MM.1S (cell line): ENCODE data around the gene SYT1.

ENCODE experiments used
- EZH2 ChIP-seq: fragments of 300-600 bp; sonication (generic); optimal IDR thresholded peaks from 2 replicates; pipeline ENCODE3; 2017; ENCODE audit warnings: low read depth, mild to moderate bottlenecking, antibody characterized with exemption, low read length, mixed read lengths
- EZH2phosphoT487 ChIP-seq: fragments of 300-600 bp; sonication (generic); IDR thresholded peaks from 2 replicates; pipeline ENCODE4 v1.6.1; 2018; ENCODE audit warnings: antibody characterized with exemption, low read length
- TF ChIP-seq, protein P1 (sequence below): fragments of 300-600 bp; sonication (generic); IDR thresholded peaks from 2 replicates; pipeline ENCODE4 v1.5.1; 2016; ENCODE audit warnings: antibody characterized with exemption, low read length, mixed read lengths

DNA sequence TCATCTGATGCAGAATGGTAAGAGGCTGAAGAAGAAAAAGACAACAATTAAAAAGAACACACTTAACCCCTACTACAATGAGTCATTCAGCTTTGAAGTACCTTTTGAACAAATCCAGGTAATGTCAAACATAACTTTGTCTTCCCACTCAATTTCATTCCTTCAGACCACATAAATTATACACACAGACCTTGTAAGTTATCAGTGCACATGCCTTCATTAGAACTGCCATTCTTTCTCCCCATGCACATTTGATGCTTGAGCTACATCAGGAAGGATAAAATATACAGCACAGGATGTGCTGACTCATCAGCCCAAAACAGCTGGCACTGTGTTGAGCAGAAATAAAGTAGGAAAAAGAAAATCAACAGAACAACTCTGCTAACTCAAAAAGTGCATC is 579.5 kb downstream of the SYT1 start:
- TF ChIP-seq, protein P1, sequence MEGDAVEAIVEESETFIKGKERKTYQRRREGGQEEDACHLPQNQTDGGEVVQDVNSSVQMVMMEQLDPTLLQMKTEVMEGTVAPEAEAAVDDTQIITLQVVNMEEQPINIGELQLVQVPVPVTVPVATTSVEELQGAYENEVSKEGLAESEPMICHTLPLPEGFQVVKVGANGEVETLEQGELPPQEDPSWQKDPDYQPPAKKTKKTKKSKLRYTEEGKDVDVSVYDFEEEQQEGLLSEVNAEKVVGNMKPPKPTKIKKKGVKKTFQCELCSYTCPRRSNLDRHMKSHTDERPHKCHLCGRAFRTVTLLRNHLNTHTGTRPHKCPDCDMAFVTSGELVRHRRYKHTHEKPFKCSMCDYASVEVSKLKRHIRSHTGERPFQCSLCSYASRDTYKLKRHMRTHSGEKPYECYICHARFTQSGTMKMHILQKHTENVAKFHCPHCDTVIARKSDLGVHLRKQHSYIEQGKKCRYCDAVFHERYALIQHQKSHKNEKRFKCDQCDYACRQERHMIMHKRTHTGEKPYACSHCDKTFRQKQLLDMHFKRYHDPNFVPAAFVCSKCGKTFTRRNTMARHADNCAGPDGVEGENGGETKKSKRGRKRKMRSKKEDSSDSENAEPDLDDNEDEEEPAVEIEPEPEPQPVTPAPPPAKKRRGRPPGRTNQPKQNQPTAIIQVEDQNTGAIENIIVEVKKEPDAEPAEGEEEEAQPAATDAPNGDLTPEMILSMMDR, result no peak
- TF ChIP-seq EZH2 (no peak), EZH2phosphoT487 (no peak)
